Keratinocyte (primary cell): ENCODE measurements around the gene C16orf90. TPM values are rescaled to one million over a fixed set of nuclear protein-coding genes. Genes with fewer than 3 reads are reported as not detected.

ENCODE experiments used
- DNase-seq: peaks from one replicate; pipeline ENCODE4 v3.0.0-alpha.2; 2011; ENCODE audit warnings: low read depth, missing footprints, low spot score
- FAIRE-seq: peaks from 2 replicates; lab custom pipeline; 2011; peaks lifted over from hg19 to GRCh38; lab: Jason Lieb, UNC
- H2AFZ ChIP-seq: 2 replicates; pipeline ENCODE4 v1.6.0; 2012; ENCODE audit warnings: low read length, control low read depth, inconsistent platforms; ENCODE audit not compliant: control insufficient read depth
- H3K27ac ChIP-seq: 2 replicates; pipeline ENCODE4 v1.5.1; 2011; ENCODE audit warnings: low read length; ENCODE audit not compliant: control insufficient read depth, insufficient read depth
- H3K27me3 ChIP-seq: 3 replicates; pipeline ENCODE4 v1.6.0; 2011; ENCODE audit warnings: low read length; ENCODE audit not compliant: control insufficient read depth, insufficient read depth; ENCODE audit errors: extremely low read depth
- H3K36me3 ChIP-seq, 2 experiments: 2 replicates in 1 of 2; 3 replicates in 1 of 2; pipeline ENCODE4 v1.5.1; 2011; ENCODE audit warnings: low read length in 2 of 2, mild to moderate bottlenecking in 1 of 2; ENCODE audit not compliant: control insufficient read depth in 2 of 2, insufficient read depth in 2 of 2; ENCODE audit errors: extremely low read depth in 1 of 2
- H3K4me1 ChIP-seq: 3 replicates; pipeline ENCODE4 v1.5.1; 2011; ENCODE audit warnings: low read length; ENCODE audit not compliant: control insufficient read depth, insufficient read depth; ENCODE audit errors: extremely low read depth
- H3K4me2 ChIP-seq: 3 replicates; pipeline ENCODE4 v1.6.0; 2011; ENCODE audit warnings: low read depth, low read length; ENCODE audit not compliant: control insufficient read depth, insufficient read depth; ENCODE audit errors: extremely low read depth
- H3K4me3 ChIP-seq, 3 experiments: fragments of 200-600 bp in 1 of 3; sonication (generic) in 1 of 3; 2 replicates in 2 of 3; 3 replicates in 1 of 3; pipeline ENCODE4 v1.5.1; 2011 to 2016; ENCODE audit warnings: low read length in 3 of 3, mild to moderate bottlenecking in 3 of 3, control low read depth in 2 of 3, inconsistent platforms in 1 of 3, low read depth in 1 of 3, mixed read lengths in 1 of 3, mixed run types in 1 of 3, moderate library complexity in 1 of 3; ENCODE audit not compliant: control insufficient read depth in 2 of 3, insufficient read depth in 2 of 3; ENCODE audit errors: extremely low read depth in 1 of 3
- H3K79me2 ChIP-seq: 2 replicates; pipeline ENCODE4 v1.6.0; 2012; ENCODE audit warnings: low read length; ENCODE audit not compliant: control insufficient read depth, insufficient read depth
- H3K9ac ChIP-seq: 3 replicates; pipeline ENCODE4 v1.6.0; 2011; ENCODE audit warnings: low read length; ENCODE audit not compliant: control insufficient read depth, insufficient read depth; ENCODE audit errors: extremely low read depth
- H3K9me1 ChIP-seq: 3 replicates; pipeline ENCODE4 v1.6.0; 2011; ENCODE audit warnings: low read length; ENCODE audit not compliant: control insufficient read depth, insufficient read depth; ENCODE audit errors: extremely low read depth
- H3K9me3 ChIP-seq: 2 replicates; pipeline ENCODE4 v1.5.1; 2012; ENCODE audit warnings: low read depth, low read length; ENCODE audit not compliant: control insufficient read depth
- H4K20me1 ChIP-seq: 3 replicates; pipeline ENCODE4 v1.6.0; 2011; ENCODE audit warnings: low read length; ENCODE audit not compliant: control insufficient read depth, insufficient read depth; ENCODE audit errors: extremely low read depth
- EZH2 ChIP-seq: IDR thresholded peaks from one replicate; pipeline ENCODE4 v1.6.1; 2012; ENCODE audit warnings: inconsistent platforms, mild to moderate bottlenecking, low read length, moderate library complexity
- dilution Hi-C: fragments of 300-500 bp; cut with MboI; formaldehyde crosslinking; loops from one replicate; pipeline ENCODE4 v1.7.0; 2020; ENCODE audit warnings: low sequenced_read_pairs; ENCODE audit not compliant: extremely low pct_ligation_motif_present
- polyA plus RNA-seq, 5 experiments: library from polyadenylated mRNA; depleted of rRNA in 3 of 5; stranded (reverse) in 3 of 5; stranded (forward) in 1 of 5; unstranded in 1 of 5; fragments of >200 nt; gene quantifications; 1 replicate in 1 of 5; 2 replicates in 3 of 5; 3 replicates in 1 of 5; pipeline versions ENCODE4 v1.2.1 to v1.2.3, GENCODE V29; 2011 to 2012; ENCODE audit warnings: missing spikeins in 2 of 5, low read depth in 1 of 5, low replicate concordance in 1 of 5
- TF ChIP-seq, protein P1 (sequence below), 3 experiments: IDR thresholded peaks in 1 of 3; conservative IDR thresholded peaks in 1 of 3; optimal IDR thresholded peaks in 1 of 3; 2 replicates in 2 of 3; 3 replicates in 1 of 3; pipeline versions ENCODE3 to v1.5.1; 2011; ENCODE audit warnings: low read length in 3 of 3, mild to moderate bottlenecking in 3 of 3, moderate library complexity in 2 of 3, control low read depth in 1 of 3, inconsistent platforms in 1 of 3; ENCODE audit not compliant: insufficient read depth in 2 of 3; ENCODE audit errors: extremely low read depth in 1 of 3

Gene C16orf90
- polyA plus RNA-seq, 1 donor (not counting 4 experiments of a cell fraction or from before 2014, with no cell fraction given): not detected

DNA sequence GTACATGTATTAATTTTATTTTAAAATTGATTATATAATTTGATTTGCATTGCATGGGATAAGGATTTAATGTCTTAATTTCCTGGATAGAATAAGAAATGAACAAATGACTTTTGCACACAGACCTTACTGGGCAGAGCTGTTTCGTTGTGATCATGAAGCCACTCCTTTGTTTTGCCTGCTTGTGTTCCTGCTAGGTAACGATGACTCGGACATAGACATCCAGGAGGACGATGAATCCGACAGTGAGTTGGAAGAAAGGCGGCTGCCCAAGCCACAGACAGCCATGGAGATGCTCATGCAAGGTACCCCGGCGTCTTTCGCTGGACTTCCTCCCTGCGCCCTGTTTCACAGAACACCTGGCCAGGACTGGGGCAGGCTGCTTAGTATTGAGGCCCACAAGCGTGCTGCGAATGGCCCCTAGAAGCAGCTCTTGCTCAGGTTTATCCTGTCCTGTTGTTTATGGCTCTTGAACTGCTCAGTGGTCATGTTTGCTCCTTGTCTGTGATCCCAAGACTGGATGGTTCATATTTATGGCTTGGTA is 35.2 kb upstream of the C16orf90 start:
- no peaks in the 10 kb centered on the region for H3K27me3 ChIP-seq
- H4K20me1 ChIP-seq: no peaks in the 10 kb centered on the region
- no peak overlapping the region for H2AFZ ChIP-seq
- H3K36me3 ChIP-seq: peaks cover 8 to 16% of the 10 kb centered on the region in 2 experiments
- H3K4me3 ChIP-seq: no peak overlapping the region
- H3K27ac ChIP-seq: no peak overlapping the region
- DNase-seq: no peak
- H3K4me1 ChIP-seq: no peaks in the 10 kb centered on the region
- H3K9me3 ChIP-seq: no peaks in the 10 kb centered on the region
- no peak for TF ChIP-seq EZH2
- TF ChIP-seq, protein P1, sequence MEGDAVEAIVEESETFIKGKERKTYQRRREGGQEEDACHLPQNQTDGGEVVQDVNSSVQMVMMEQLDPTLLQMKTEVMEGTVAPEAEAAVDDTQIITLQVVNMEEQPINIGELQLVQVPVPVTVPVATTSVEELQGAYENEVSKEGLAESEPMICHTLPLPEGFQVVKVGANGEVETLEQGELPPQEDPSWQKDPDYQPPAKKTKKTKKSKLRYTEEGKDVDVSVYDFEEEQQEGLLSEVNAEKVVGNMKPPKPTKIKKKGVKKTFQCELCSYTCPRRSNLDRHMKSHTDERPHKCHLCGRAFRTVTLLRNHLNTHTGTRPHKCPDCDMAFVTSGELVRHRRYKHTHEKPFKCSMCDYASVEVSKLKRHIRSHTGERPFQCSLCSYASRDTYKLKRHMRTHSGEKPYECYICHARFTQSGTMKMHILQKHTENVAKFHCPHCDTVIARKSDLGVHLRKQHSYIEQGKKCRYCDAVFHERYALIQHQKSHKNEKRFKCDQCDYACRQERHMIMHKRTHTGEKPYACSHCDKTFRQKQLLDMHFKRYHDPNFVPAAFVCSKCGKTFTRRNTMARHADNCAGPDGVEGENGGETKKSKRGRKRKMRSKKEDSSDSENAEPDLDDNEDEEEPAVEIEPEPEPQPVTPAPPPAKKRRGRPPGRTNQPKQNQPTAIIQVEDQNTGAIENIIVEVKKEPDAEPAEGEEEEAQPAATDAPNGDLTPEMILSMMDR (optimal IDR thresholded peaks at IDR 0.05 in 1 of 3, IDR thresholded peaks at IDR 0.05 in 1 of 3, conservative IDR thresholded peaks at IDR 0.05 in 1 of 3; ENCODE audit: extremely low read depth in 1 of 3, insufficient read depth in 2 of 3, low read length in 3 of 3): no peak
- H3K9ac ChIP-seq: no peak overlapping the region
- H3K79me2 ChIP-seq: no peaks in the 10 kb centered on the region
- dilution Hi-C loops: no loop called here
- H3K9me1 ChIP-seq: no peaks in the 10 kb centered on the region
- no peak overlapping the region for H3K4me2 ChIP-seq
- no peak for FAIRE-seq

DNA sequence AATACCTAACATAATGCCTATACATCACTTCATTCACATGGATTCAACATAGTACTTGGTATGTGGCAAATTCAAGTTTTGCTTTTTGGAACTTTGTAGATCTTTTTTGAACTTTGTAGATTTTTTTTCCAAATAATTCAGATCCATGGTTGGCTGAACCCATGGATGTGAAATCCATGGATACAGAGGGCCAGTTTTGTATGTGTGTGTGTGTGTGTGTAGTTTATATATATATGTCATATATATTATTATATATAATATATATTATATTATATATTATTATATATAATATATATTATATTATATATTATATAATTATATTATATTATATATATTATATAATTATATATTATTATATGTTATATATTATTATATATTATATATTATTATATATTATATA is 33.9 kb upstream of the C16orf90 start:
- Histone ChIP-seq H3K4me3 (no peak overlapping the region), H3K9me1 (no peaks in the 10 kb centered on the region), H3K27me3 (no peaks in the 10 kb centered on the region), H3K36me3 (peaks cover 8 to 16% of the 10 kb centered on the region in 2 experiments), H3K4me2 (no peak overlapping the region), H3K79me2 (no peaks in the 10 kb centered on the region), H3K4me1 (no peaks in the 10 kb centered on the region), H2AFZ (no peak overlapping the region), H4K20me1 (no peaks in the 10 kb centered on the region), H3K9me3 (no peaks in the 10 kb centered on the region), H3K9ac (no peak overlapping the region), H3K27ac (no peak overlapping the region)
- TF ChIP-seq EZH2: no peak
- TF ChIP-seq, protein P1 (optimal IDR thresholded peaks at IDR 0.05 in 1 of 3, IDR thresholded peaks at IDR 0.05 in 1 of 3, conservative IDR thresholded peaks at IDR 0.05 in 1 of 3; ENCODE audit: extremely low read depth in 1 of 3, insufficient read depth in 2 of 3, low read length in 3 of 3): no peak
- dilution Hi-C loops: no loop called here
- DNase-seq (no peak), FAIRE-seq (no peak)
